A549 (cell line): ENCODE measurements around the gene MAMSTR. TPM values are rescaled to one million over a fixed set of nuclear protein-coding genes. Genes with fewer than 3 reads are reported as not detected.
A peak's percentile ranks its signal among the peaks of the same experiment; 100 is the strongest.

Experiments used
- ATAC-seq, 2 experiments: fragments of 200-7000 bp in 1 of 2; fragments of >200 bp in 1 of 2; cut with Nextera tagmentation in 1 of 2; cut with Tn5 transposase in 1 of 2; 3 replicates each; pipeline versions ENCODE4 v1.8.0 to v1.9.1; 2018 to 2020; ENCODE audit warnings: mild to moderate bottlenecking in 1 of 2, moderate library complexity in 1 of 2
- CTCF ChIA-PET: fragments of 300-600 bp; sonication (Branson Sonifier 250); formaldehyde crosslinking; extraction: SDS; loops from one replicate; lab custom pipeline; 2021; ENCODE audit warnings: antibody characterized with exemption, inconsistent platforms; lab: Yijun Ruan, JAX
- POLR2A ChIA-PET: fragments of 350-600 bp; formaldehyde crosslinking; extraction: SDS; loops from one replicate; lab custom pipeline; 2021; ENCODE audit warnings: antibody characterized with exemption, inconsistent platforms; lab: Yijun Ruan, JAX
- DNase-seq, 2 experiments: peaks; one replicate each; pipeline versions ENCODE4 v3.0.0 to v3.0.0-alpha.2; 2011 to 2016; ENCODE audit warnings: low read depth in 1 of 2, low spot score in 1 of 2
- FAIRE-seq: peaks from 2 replicates; lab custom pipeline; 2011; peaks lifted over from hg19 to GRCh38; lab: Jason Lieb, UNC
- H3K27ac ChIP-seq, 2 experiments: fragments of >200 bp; sonication (Bioruptor Twin); formaldehyde crosslinking; 3 replicates each; pipeline ENCODE4 v1.5.1; 2016 to 2017
- H3K4me1 ChIP-seq: fragments of >200 bp; sonication (Bioruptor Twin); formaldehyde crosslinking; 3 replicates; pipeline ENCODE4 v1.6.1; 2016
- H3K4me2 ChIP-seq: fragments of >200 bp; sonication (Bioruptor Twin); formaldehyde crosslinking; 3 replicates; pipeline ENCODE4 v1.6.1; 2016
- H3K4me3 ChIP-seq: fragments of >200 bp; sonication (Bioruptor Twin); formaldehyde crosslinking; 3 replicates; pipeline ENCODE4 v1.5.1; 2016
- H3K9me3 ChIP-seq: fragments of >200 bp; sonication (Bioruptor Twin); formaldehyde crosslinking; 3 replicates; pipeline ENCODE4 v1.6.1; 2016
- BHLHE40 ChIP-seq: IDR thresholded peaks from 2 replicates; pipeline ENCODE4 v1.6.1; 2012; ENCODE audit warnings: low read depth, low read length, inconsistent platforms
- CBX2 ChIP-seq: fragments of 200-600 bp; sonication (generic); IDR thresholded peaks from 2 replicates; pipeline ENCODE4 v1.6.1; 2016; ENCODE audit warnings: low read depth, mild to moderate bottlenecking, borderline replicate concordance
- CHD2 ChIP-seq: fragments of 150-350 bp; IDR thresholded peaks from 2 replicates; pipeline ENCODE4 v1.6.1; 2014; ENCODE audit warnings: low read length; ENCODE audit not compliant: partially characterized antibody
- FOSL2 ChIP-seq, 2 experiments: fragments of 450-650 bp in 1 of 2; fragments of >200 bp in 1 of 2; sonication (Bioruptor Twin) in 1 of 2; formaldehyde crosslinking; IDR thresholded peaks; 2 replicates each; pipeline versions ENCODE4 v1.5.0 to v1.6.1; 2016 to 2020; ENCODE audit warnings: mild to moderate bottlenecking in 1 of 2, moderate library complexity in 1 of 2
- FOXS1 ChIP-seq: fragments of 250-450 bp; sonication (Bioruptor Pico); IDR thresholded peaks from 2 replicates; pipeline ENCODE4 v1.5.0; 2020; ENCODE audit warnings: mild to moderate bottlenecking, moderate library complexity
- HDAC2 ChIP-seq: fragments of 200-600 bp; sonication (generic); IDR thresholded peaks from 2 replicates; pipeline ENCODE4 v1.6.1; 2016
- HES2 ChIP-seq: fragments of >200 bp; sonication (Bioruptor Twin); formaldehyde crosslinking; IDR thresholded peaks from 2 replicates; pipeline ENCODE4 v1.6.1; 2016
- HEYL ChIP-seq: fragments of 250-450 bp; sonication (Bioruptor Pico); IDR thresholded peaks from 2 replicates; pipeline ENCODE4 v1.8.0; 2021; ENCODE audit warnings: mild to moderate bottlenecking, moderate library complexity
- JUNB ChIP-seq: fragments of >200 bp; sonication (Bioruptor Twin); formaldehyde crosslinking; IDR thresholded peaks from 2 replicates; pipeline ENCODE4 v1.6.1; 2016
- KDM1A ChIP-seq: fragments of 200-600 bp; sonication (generic); IDR thresholded peaks from 2 replicates; pipeline ENCODE4 v1.6.1; 2016; ENCODE audit warnings: low read depth, mild to moderate bottlenecking
- MAFK ChIP-seq: fragments of 450-650 bp; IDR thresholded peaks from 2 replicates; pipeline ENCODE4 v1.6.1; 2014; ENCODE audit not compliant: partially characterized antibody
- MYC ChIP-seq: IDR thresholded peaks from 2 replicates; pipeline ENCODE4 v1.6.1; 2012; ENCODE audit warnings: mild to moderate bottlenecking, inconsistent platforms, low read length, improper control_type of control experiment, borderline replicate concordance
- PHF8 ChIP-seq: fragments of 200-600 bp; sonication (generic); IDR thresholded peaks from 2 replicates; pipeline ENCODE4 v1.6.1; 2016; ENCODE audit warnings: low read depth, mild to moderate bottlenecking, antibody characterized with exemption, moderate library complexity, borderline replicate concordance
- POLR2AphosphoS2 ChIP-seq: conservative IDR thresholded peaks from 2 replicates; pipeline ENCODE4 v1.6.1; 2012; ENCODE audit warnings: low read length, improper control_type of control experiment, inconsistent platforms
- RAD21 ChIP-seq, 2 experiments: fragments of >200 bp in 1 of 2; sonication (Bioruptor Twin) in 1 of 2; formaldehyde crosslinking in 1 of 2; IDR thresholded peaks in 1 of 2; conservative IDR thresholded peaks in 1 of 2; 2 replicates in 1 of 2; 3 replicates in 1 of 2; pipeline ENCODE4 v1.6.1; 2012 to 2018; ENCODE audit warnings: inconsistent platforms in 1 of 2
- RNF2 ChIP-seq: fragments of 200-600 bp; sonication (generic); IDR thresholded peaks from 2 replicates; pipeline ENCODE4 v1.6.1; 2016; ENCODE audit warnings: low read depth, mild to moderate bottlenecking, antibody characterized with exemption, moderate library complexity, borderline replicate concordance
- SREBF2 ChIP-seq: fragments of 450-650 bp; IDR thresholded peaks from 2 replicates; pipeline ENCODE4 v1.6.1; 2014; ENCODE audit warnings: mild to moderate bottlenecking, moderate library complexity
- USF2 ChIP-seq: fragments of 450-650 bp; IDR thresholded peaks from 2 replicates; pipeline ENCODE4 v1.6.1; 2014; ENCODE audit warnings: antibody characterized with exemption
- ZC3H11A ChIP-seq: fragments of 450-650 bp; IDR thresholded peaks from 2 replicates; pipeline ENCODE4 v1.6.1; 2014; ENCODE audit warnings: antibody characterized with exemption, mild to moderate bottlenecking
- ZNF302 ChIP-seq: fragments of 250-450 bp; sonication (Bioruptor Pico); IDR thresholded peaks from 2 replicates; pipeline ENCODE4 v1.9.0; 2021; ENCODE audit warnings: inconsistent platforms, mild to moderate bottlenecking, moderate library complexity
- ZSCAN20 ChIP-seq: fragments of 250-450 bp; sonication (Bioruptor Pico); IDR thresholded peaks from 2 replicates; pipeline ENCODE4 v1.8.0; 2022; ENCODE audit warnings: mild to moderate bottlenecking, moderate library complexity
- WGBS: methylation state at CpG from one replicate; pipeline ENCODE4 v1.1.6; 2017; ENCODE audit errors: missing lambda C conversion rate; 5-methylcytosine and 5-hydroxymethylcytosine counted together
- polyA plus RNA-seq, 4 experiments: library from polyadenylated mRNA; depleted of rRNA in 3 of 4; stranded (reverse); fragments of >200 nt; fragmentation: RNase III in 1 of 4; extraction: RNeasy Plus Mini Kit Qiagen cat#74134 plus additional on column Dnase treatment in 1 of 4; gene quantifications; 2 replicates in 3 of 4; 3 replicates in 1 of 4; pipeline ENCODE4 v1.2.3, GENCODE V29; 2011 to 2017

MAMSTR gene
- polyA plus RNA-seq, 2 of the 4 experiments (the other 2 are of a cell fraction), result 0.44 to 0.52 TPM

DNA sequence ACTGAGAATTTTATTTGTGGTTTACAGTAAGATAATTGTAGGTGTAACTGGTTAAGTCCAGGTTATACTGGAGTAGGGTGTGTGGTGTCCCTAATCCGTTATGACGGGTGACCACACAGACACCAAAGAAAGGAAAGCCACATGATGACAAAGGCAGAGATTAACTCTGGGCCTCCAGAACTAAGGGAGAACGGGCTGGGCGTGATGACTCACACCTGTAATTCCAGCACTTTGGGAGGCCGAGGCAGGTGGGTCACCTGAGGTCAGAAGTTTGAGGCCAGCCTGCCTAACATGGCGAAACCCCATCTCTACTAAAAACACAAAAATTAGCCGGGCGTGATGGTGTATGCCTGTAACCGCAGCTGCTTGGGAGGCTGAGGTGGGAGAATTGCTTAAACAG is 33.9 kb downstream of the MAMSTR start:
- no peak for FAIRE-seq
- Histone ChIP-seq H3K27ac (no peak overlapping the region), H3K4me3 (no peak overlapping the region), H3K4me2 (no peak overlapping the region), H3K4me1 (peaks cover 14% of the 10 kb centered on the region), H3K9me3 (no peaks in the 10 kb centered on the region)
- TF ChIP-seq FOXS1 (CRISPR knock-in tag) (no peak), FOSL2 (IDR thresholded peaks at IDR 0.05) (no peak), FOSL2 (CRISPR knock-in tag; IDR thresholded peaks at IDR 0.05) (peak; percentile 53; the same call in 1 of the 2 replicates)
- POLR2A ChIA-PET, result no interaction called here
- CTCF ChIA-PET, result interaction anchor here (1.5 to 14.0 kb wide), 3 partner anchors 10 to 53 kb away, joined by 5 to 151 read pairs (median 6); partner anchors contain the start of gene FUT2
- peak in 1 of 2 experiments; percentile 47; a peak in 1 of 6 replicates for ATAC-seq
- WGBS, result 76% methylated on average over 9 of the region's 9 CpGs
- DNase-seq, result no peak

DNA sequence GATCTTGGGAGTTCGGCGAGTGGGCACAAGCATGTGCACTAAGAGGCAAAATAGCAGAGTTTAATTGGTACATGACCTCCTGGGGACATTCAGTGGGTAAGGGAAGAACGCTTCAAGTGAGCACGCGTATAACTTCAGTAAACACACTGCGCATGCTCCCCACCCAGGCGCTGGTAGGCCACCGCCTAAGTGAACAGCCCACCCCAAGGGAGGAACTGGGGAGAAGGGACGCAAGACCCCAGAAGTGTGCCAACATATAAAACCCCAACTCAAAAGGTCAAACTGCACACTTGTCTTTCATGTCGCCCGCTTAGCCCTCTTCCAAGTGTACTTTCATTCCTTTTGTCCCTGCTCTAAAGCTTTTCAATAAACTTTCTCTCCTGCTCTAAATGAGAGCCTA is 36.2 kb downstream of the MAMSTR start:
- ChIA-PET CTCF (interaction anchor here (0.6 to 14.0 kb wide), 6 partner anchors 7 to 456 kb away, joined by 3 to 151 read pairs (median 4); partner anchors contain the start of gene FUT2), POLR2A (interaction anchor here (0.5 kb wide), 1 partner anchor 296 kb away, joined by 4 read pairs; no protein-coding TSS in a partner anchor)
- no peak for ATAC-seq
- no peak for TF ChIP-seq KDM1A
- TF ChIP-seq SREBF2, result no peak
- TF ChIP-seq ZNF302, result no peak
- TF ChIP-seq CHD2, result no peak
- TF ChIP-seq BHLHE40, result no peak
- TF ChIP-seq HEYL (CRISPR knock-in tag), result no peak
- TF ChIP-seq HDAC2, result no peak
- TF ChIP-seq POLR2AphosphoS2, result no peak
- TF ChIP-seq ZSCAN20, result no peak
- DNase-seq, result no peak
- no peak overlapping the region for H3K27ac ChIP-seq
- no peak for FAIRE-seq
- H3K4me2 ChIP-seq, result no peak overlapping the region
- peaks cover 14% of the 10 kb centered on the region for H3K4me1 ChIP-seq
- WGBS, result 90% methylated on average over 11 of the region's 11 CpGs
- no peaks in the 10 kb centered on the region for H3K9me3 ChIP-seq
- H3K4me3 ChIP-seq, result no peak overlapping the region

DNA sequence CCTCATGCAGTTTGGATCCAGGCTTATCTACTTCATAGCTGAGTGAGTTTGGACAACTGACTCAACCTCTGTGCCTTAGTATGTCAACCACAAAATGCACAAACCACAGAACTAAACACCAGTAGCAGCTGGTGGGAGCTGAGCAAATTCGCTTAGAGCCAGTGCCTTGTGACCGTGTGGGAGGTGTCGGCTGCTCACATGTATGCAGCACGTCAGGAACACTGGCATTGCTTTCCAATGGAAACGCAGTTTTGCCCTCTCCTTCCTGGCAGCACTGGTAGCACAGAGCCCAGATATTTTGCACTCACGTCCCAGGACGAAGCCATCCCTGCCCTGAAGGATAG is 38.4 kb downstream of the MAMSTR start:
- TF ChIP-seq MAFK (no peak), ZC3H11A (no peak), JUNB (no peak), USF2 (no peak), CBX2 (no peak), PHF8 (no peak), SREBF2 (no peak), HES2 (no peak), RAD21 (conservative IDR thresholded peaks at IDR 0.05 in 1 of 2, IDR thresholded peaks at IDR 0.05 in 1 of 2) (no peak), MYC (no peak), RNF2 (no peak)
- no peak; a peak in 1 of 6 replicates for ATAC-seq
- ChIA-PET POLR2A (no interaction called here), CTCF (interaction anchor here (0.6 to 1.6 kb wide), 6 partner anchors 27 to 160 kb away, joined by 3 to 4 read pairs (median 3); no protein-coding TSS in a partner anchor)
- DNase-seq, result no peak
- Histone ChIP-seq H3K27ac (no peak overlapping the region), H3K9me3 (no peaks in the 10 kb centered on the region), H3K4me3 (no peak overlapping the region), H3K4me1 (peaks cover 14% of the 10 kb centered on the region), H3K4me2 (no peak overlapping the region)
- FAIRE-seq, result no peak
- 74% methylated on average over 7 of the region's 7 CpGs for WGBS
